HG03095 (cell line): ENCODE measurements around the gene CDH22.

Source experiments
- ATAC-seq: cut with Tn5 transposase; IDR thresholded peaks from one replicate; pipeline ENCODE4 v1.9.1; 2021; ENCODE audit warnings: moderate library complexity; ENCODE audit not compliant: unreplicated experiment

The CDH22 gene

DNA sequence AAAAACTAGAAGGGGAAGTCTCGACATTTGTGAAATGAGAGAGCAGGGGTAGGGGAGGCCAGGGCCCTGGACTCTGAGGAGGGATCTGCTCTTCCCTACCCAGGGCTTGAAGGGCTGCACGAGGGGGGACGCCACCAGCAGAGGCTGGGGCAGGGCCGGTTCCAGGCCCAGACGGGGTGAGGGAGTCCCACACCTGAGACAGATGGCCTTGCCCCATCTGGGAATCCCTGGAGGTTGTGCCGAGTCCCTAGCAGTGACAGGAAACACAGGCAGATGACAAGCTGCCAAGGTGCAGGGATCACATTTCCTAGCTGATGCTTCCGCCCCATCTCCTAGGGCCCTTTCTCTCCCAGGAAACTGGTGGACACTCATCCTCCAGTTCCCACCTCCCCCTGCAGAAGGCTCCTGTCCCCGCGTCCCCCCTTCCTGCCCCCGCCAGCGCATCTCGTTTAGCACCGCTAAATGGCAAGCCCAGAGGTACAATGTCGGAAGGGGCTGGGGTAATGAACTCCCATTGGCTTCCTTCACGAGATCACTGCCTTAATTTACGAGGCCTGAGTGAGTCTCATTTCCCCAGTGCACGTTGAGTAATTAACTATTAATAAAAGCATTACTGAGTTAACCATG is 35.2 kb upstream of the CDH22 start:
- no peak for ATAC-seq

- no peak for ATAC-seq
Measured at GRCh38 chr20:46342451-46343347, 34.4 kb upstream of the CDH22 start.

- ATAC-seq, result no peak
Measured at GRCh38 chr20:46342010-46342378, 33.7 kb upstream of the CDH22 start.

DNA sequence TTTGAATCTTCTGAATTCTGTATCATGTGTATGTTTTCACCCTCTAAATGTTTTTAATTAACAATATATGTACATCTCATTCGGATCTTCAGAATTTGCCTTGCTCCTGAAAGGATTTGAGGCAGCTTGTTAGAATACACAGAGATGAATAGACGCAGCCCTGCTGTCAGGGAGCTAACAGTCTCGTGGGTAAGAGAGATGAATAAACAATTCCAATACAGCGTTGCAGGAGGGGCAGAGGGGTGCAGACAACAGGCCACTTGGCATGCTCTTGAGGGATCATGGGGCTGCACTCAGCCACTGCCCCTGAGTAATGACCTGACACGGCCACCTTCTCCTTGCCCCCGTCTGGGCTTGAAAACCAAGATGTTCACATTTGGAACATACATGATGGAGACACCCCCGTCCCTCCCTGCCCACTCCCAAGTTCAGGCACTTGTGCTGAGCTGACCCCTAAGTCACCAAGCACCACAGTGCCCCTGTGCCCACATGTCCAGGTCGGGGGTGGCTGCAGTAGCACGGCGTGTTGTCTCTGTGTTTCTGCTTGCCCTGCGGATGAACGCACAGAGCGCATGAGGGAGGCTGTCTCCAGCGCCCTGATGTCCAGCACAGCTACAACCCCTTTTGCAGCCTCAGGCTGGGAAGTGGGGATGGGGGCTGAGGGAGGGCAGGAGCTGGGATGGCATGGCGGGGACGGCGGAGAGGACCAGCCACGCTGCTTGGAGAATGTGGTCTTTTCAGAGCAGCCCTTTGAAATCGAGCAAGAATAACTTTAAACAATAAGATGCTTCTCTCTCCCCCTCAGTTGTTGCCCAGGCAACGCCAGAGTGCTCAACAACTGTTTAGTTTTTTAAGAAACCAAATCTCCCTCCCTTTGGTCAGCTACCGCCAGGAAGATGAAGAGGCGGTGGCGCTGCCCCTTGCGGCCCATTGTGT is 33.0 kb upstream of the CDH22 start:
- ATAC-seq, result no peak

- ATAC-seq, result no peak
Measured at GRCh38 chr20:46339037-46339436, 30.7 kb upstream of the CDH22 start.

DNA sequence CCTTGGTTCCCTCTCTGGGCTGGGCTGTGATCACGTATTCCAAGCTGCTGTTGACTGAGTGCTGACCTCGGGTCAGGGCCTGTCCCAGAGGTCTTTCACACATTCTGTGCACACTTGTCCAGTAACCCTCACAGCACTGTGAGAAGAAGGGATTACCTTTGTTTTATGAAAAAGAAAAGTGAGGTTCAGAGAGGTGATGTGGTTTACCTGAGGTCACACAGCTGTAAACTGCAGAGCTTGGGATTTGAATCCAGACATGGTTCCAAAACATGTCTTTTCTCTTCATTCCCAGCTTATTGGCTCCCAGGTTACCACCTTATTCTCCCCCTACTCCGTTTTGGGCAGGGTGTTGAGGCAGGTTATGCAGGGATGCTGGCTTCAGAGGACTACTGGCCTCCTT is 28.4 kb upstream of the CDH22 start:
- no peak for ATAC-seq

DNA sequence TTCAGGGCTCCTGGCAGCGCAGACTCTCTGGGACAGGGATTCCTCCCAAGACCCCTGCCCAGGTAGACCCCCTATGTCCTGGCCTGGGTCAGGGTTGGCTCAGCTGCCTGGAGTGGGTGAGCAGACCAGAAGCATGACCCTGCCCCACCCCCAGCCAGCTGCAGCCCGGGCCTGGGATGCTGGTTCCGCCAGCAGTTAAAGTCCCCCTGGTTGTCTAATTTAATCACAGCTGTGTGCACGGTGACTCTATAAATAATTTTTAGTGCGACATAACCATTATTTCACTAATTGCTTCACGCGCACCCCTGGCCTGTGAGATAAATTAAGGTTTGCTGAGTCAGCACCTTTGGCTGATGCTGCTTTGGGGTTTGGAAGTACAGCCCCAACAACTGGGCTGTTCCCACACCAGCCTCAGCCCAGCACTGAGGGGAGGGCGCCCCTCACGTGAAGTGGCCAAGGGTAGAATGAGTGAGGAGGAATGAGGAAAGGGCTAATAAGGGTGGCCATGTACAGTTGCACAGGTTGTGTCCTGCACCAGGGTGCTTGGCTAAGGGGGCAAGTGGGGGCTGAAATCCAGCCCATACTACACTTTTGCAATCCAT is 26.1 kb upstream of the CDH22 start:
- ATAC-seq, result no peak

- no peak for ATAC-seq
Measured at GRCh38 chr20:46333161-46333991, 25.1 kb upstream of the CDH22 start.

DNA sequence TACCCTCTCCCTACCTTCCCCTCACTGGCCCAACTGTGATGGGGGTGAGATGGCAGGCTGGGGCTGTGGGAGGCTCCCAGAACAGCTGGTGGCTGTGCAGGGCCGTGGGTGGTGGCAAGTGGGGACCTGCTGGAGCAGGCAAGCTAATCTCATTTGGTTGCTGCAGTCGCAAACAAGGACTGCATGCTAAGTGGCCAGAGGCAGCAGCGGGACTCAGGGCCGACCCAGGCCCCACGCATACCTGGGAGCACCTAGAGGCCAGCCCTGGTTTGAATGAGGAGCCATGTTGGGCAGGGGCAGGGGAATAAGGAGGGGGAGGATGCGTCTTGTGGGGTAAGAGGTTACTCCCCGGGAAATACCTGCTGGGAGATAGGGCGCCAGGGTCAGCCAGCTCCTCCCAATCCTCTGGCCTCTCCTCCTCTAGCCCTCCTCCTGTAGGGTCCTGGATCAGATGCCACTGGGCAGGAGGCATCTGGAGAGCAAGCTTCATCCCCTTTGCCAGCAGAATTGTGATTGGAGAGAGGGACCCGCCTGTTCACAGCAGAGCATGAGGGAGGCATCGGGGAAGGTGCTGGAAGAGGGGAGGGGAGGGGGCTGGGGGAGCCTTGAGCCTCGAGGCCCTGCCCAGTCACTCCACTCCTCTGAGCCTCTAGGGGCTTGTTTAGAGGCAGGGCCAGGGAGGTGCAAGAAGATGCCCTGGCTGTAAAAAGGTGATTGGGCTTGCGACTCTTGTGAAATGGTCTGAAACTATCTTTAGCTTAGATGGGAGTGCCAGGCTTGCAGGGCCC is 24.3 kb upstream of the CDH22 start:
- no peak for ATAC-seq

GRCh38 chr20:46331611-46332361 is 23.5 kb upstream of the CDH22 start:
- no peak for ATAC-seq

DNA sequence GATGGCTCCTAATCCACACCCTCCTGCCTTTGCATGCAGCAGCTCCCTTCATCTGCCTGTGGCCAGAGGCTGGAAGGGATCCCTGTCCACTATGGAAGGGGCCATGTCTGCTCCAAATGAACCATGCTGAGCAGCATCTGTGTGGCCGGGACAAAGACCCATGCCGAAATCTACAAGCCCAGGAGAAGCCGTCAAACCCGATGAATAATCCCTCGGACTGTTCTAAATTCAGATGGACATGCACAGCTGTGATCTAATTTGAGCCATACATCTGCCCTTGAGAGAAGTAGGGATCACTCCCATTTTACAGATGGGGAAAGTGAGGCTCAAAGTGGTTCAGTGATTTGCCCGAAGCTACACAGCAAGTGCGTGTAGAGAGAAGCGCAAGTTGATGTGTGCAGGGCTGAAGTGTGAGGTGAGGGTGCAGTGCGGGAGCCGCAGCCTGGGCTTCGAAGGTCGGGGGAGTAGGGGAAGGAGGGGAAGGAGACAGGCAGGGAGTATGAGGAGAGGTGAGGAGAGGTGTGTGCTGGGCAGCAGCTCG is 22.6 kb upstream of the CDH22 start:
- no peak for ATAC-seq

DNA sequence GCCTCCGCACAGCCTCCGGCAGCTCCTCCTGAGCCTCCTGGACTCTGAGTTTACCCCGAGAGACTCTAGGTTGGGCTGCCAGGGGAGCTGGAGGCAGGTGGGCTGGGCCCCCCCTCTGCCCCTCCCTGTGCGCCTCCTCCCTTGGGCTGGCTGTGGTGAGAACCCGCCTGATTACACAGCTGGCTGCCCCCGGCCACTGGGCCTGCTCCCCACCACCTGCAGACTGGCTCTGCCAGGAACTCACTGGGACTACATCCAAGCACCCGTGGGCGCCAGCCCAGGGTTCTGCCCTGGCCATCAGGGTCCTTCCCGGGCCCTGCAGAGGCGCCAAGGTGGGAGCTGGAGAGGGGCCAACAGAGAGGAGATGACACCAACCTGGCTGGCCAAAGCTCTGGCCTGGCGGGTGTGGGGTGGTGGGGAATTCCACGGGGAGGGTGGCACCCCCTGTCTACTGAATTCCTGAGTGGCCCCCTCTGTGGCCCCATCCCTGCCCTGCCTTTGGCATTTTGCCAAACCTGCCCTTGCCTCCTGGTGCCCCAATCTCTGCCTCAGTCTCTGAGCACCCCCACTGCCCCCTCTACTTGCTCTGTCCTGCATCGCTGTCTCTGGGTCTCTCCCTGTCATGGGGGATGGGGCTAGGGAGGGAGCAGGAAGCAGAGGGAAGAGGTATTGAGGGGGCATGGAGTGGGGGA is 21.9 kb upstream of the CDH22 start:
- ATAC-seq, result no peak

DNA sequence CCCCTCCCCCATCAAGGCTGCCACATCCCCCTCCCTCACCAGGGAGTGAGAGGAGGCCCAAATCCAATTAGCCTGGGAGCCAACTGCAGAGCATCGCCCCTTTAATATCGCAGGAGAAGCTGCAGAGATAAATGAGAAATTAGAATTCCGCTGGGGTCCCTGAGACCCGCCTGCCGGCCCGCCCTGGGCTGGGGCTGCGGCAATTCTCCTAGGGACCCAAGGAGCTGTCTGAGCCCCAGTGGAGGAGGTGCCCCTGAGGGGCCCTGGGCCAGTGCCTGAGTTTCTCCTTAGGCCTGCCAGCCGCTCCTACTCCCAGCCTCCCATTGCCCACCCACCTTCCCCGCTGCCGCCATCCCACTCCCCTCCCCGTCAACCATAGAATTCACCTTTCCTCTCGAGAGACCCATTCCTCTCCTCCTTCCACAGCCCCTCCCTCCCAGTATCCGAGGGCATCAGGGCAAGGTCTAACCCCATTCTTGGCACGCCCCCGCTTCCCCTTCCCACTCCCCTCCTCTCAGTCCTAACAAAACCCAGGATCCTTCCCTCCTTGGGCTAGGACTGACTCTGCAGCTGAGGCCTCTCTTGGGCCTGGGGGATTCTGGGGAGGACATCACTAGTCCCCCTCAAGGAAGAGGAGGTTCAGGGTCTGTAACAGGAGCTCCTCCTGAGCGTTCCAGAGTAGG is 20.0 kb upstream of the CDH22 start:
- ATAC-seq, result no peak

DNA sequence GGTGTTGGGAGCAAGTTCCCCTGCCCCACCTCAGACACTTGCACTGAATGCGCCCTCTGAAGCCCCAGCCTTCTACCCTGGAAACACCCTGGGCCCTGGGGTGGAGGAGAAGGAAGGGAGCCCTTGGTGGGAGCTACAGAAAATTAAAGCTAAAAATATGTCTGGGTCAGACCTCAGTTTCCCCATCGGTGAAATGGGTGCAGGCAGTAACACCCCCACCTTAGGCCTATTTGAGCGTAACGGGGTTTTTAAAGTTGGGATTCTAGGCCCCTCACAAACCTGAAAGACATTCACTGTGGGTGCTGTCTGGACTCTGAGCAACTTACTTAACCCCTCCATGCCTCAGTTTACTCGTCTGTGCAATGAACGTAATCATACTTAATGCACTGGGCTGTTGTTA is 19.3 kb upstream of the CDH22 start:
- ATAC-seq, result no peak

GRCh38 chr20:46325789-46326188 is 17.5 kb upstream of the CDH22 start:
- ATAC-seq, result no peak

- ATAC-seq, result no peak
Measured at GRCh38 chr20:46324960-46325703, 16.8 kb upstream of the CDH22 start.

DNA sequence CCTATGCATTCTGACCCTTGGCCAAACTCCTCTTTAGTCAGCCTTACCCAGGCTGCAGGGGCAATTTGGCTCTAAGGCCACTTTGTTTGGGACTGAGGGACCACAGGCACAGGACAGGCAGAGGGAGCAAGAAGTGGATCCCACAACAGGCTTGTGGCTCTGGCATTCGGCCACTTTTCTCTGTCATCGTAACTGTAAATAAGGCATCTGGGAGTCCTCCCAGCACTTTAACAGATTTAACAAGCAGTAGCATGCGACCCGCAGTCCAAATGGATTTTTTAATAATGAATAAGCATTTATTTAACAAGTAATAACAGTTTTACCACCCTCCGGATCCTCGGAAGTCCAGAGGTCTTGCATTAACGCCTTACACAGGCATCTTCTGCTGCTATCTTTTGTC is 16.1 kb upstream of the CDH22 start:
- no peak for ATAC-seq
